ENCODE results near the gene KAT2B. TPM values are rescaled to one million over a fixed set of nuclear protein-coding genes. Genes with fewer than 3 reads are reported as not detected.
A peak's percentile ranks its signal among the peaks of the same experiment; 100 is the strongest.

The KAT2B gene
- total and polyA plus RNA-seq, 10 donors, result 13.6 to 64.3 (median 54.1) TPM

DNA sequence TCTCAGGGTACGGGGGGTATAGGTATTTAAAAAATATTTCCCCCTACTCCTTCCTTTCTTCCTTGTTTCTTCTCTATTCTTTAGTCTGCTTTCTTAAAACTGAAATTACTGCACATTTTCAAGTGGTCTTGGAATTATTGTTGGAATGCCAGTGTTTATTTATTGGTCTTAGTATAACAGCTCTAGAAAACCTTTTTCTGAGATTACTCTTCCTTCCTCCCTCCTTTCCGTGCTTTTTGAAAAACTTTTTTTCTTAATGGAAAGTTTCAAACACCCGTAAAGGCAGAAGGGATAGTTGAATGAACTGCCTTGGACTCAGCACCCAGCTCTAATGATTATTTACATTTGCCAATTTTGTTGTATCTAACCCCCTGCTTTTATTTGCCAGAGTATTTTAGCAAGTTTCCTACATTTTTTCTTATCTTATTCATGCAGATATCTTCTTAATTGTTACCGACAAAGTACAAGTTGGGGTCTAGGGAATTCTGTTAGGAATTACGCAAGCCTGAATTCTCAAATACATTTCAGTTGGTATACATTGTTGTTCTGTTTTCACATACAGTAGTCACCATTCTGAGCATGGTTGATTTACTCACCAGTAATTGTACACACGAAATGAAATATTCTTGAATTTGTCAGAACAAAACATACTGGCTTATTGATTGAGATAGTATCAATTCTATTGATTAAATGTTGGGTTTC is 36.2 kb downstream of the KAT2B start:
- no peak overlapping the region for H3K4me3 ChIP-seq
- H3K36me3 ChIP-seq, result peaks cover 0 to 73% (median 15%) of the 10 kb centered on the region in 6 donors
- no peaks in the 10 kb centered on the region for H3K9me3 ChIP-seq
- H3K27ac ChIP-seq, result no peak overlapping the region
- intact Hi-C loops (cut with DNase I; ENCODE audit: low total_unique reads), result no loop called here
- H3K27me3 ChIP-seq (replicated peaks in 1 of 7), result no peaks in the 10 kb centered on the region
- TF ChIP-seq POLR2AphosphoS5 (IDR thresholded peaks at IDR 0.05), result no peak
- no peak for TF ChIP-seq POLR2A (IDR thresholded peaks at IDR 0.05)
- TF ChIP-seq, protein P1, sequence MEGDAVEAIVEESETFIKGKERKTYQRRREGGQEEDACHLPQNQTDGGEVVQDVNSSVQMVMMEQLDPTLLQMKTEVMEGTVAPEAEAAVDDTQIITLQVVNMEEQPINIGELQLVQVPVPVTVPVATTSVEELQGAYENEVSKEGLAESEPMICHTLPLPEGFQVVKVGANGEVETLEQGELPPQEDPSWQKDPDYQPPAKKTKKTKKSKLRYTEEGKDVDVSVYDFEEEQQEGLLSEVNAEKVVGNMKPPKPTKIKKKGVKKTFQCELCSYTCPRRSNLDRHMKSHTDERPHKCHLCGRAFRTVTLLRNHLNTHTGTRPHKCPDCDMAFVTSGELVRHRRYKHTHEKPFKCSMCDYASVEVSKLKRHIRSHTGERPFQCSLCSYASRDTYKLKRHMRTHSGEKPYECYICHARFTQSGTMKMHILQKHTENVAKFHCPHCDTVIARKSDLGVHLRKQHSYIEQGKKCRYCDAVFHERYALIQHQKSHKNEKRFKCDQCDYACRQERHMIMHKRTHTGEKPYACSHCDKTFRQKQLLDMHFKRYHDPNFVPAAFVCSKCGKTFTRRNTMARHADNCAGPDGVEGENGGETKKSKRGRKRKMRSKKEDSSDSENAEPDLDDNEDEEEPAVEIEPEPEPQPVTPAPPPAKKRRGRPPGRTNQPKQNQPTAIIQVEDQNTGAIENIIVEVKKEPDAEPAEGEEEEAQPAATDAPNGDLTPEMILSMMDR (IDR thresholded peaks at IDR 0.05 in 8 of 11, conservative IDR thresholded peaks at IDR 0.05 in 3 of 11), result no peak
- WGBS, 5 donors, result 77 to 88% (median 80%) methylated on average over 6 of the region's 6 CpGs
- no peak for DNase-seq
- H3K4me1 ChIP-seq, result peaks cover 12 to 21% (median 15%) of the 10 kb centered on the region in 6 donors

DNA sequence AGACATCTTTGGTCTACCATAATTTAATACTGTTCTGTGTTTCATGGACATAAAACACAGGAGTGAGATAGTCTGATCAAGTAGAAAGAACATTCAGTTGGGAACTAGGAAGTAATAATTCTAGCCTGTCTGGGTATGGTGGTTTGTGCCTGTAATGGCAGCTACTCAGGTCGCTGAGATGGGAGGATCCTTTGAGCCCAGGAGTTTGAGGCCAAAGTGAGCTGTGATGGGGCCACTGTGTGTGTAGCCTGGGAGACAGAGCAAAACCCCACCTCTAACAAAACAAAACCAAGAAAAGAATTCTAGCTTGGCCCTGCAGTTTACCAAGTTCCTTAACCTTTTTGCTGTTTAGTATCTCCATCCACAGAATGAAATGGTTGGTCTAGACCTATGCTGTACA is 36.8 kb downstream of the KAT2B start:
- Histone ChIP-seq H3K4me1 (peaks cover 12 to 23% (median 17%) of the 10 kb centered on the region in 6 donors), H3K36me3 (peaks cover 0 to 67% (median 15%) of the 10 kb centered on the region in 6 donors), H3K4me3 (no peak overlapping the region), H3K9me3 (no peaks in the 10 kb centered on the region), H3K27ac (no peak overlapping the region), H3K27me3 (replicated peaks in 1 of 7) (no peaks in the 10 kb centered on the region)
- no peak for DNase-seq
- intact Hi-C loops (cut with DNase I; ENCODE audit: low total_unique reads), result no loop called here
- whole genome bisulfite sequencing, 5 donors, result 50 to 81% (median 70%) methylated on average over 1 of the region's 1 CpG
- TF ChIP-seq, protein P1 (IDR thresholded peaks at IDR 0.05 in 8 of 11, conservative IDR thresholded peaks at IDR 0.05 in 3 of 11), result no peak
- no peak for TF ChIP-seq POLR2AphosphoS5 (IDR thresholded peaks at IDR 0.05)
- no peak for TF ChIP-seq POLR2A (IDR thresholded peaks at IDR 0.05)

DNA sequence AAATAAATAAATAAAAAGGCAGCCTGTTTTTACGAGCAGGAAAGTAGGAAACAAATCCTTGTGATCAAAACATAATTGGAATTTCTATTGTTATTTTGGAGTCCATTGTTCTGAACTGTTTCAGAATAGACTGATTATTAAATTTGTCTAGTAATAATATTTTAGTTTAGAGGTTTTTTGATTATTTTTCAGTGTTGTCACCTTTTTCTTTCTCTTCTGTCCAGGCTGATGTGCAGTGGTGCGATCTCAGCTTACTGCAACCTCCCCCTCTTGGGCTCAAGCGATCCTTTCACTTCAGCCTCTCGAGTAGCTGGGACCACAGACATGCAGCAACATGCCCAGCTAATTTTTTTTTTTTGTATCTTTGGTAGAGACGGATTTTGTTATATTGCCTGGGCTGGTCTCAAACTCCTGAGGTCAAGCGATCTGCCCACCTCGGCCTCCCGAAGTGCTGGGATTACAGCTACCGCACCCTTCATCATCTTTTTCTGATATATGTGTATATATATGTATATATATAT is 38.0 kb downstream of the KAT2B start:
- 93 to 98% (median 96%) methylated on average over 9 of the region's 9 CpGs for WGBS, 5 donors

DNA sequence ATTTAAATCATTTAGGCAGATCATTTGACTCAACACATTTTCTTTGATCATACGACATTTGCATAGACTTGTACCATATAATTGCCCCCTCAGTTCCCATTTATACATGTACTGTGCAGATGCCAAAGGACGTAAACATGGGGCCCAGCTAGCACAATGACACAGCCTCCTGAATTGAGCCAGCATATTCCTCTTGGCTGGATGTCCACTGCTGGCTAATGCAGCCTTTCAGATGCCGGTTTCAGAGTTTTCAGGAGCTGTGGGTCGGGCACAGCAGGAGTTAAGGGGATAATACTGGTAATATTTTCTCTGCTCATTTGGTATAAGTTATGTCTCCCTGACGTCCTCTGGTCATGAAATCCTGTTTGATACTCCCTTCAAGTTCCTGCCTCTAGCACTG is 39.4 kb downstream of the KAT2B start:
- intact Hi-C loops (cut with DNase I; ENCODE audit: low total_unique reads), result no loop called here
- H3K4me3 ChIP-seq, result no peak overlapping the region
- TF ChIP-seq POLR2A (IDR thresholded peaks at IDR 0.05) (no peak), POLR2AphosphoS5 (IDR thresholded peaks at IDR 0.05) (no peak)
- TF ChIP-seq, protein P1 (IDR thresholded peaks at IDR 0.05 in 8 of 11, conservative IDR thresholded peaks at IDR 0.05 in 3 of 11), result no peak
- peaks cover 12 to 23% (median 17%) of the 10 kb centered on the region in 6 donors for H3K4me1 ChIP-seq
- WGBS, 5 donors, result 87 to 96% (median 92%) methylated on average over 5 of the region's 5 CpGs
- no peaks in the 10 kb centered on the region for H3K9me3 ChIP-seq
- H3K27me3 ChIP-seq (replicated peaks in 1 of 7), result no peaks in the 10 kb centered on the region
- H3K36me3 ChIP-seq, result peaks cover 0 to 41% (median under 1%) of the 10 kb centered on the region in 6 donors
- DNase-seq, result no peak
- H3K27ac ChIP-seq, result peak overlapping the region in 1 of 8 donors; percentile 68

More for the DNA sequence above, 38.0 kb downstream of the KAT2B start:
- TF ChIP-seq POLR2A (IDR thresholded peaks at IDR 0.05) (no peak), POLR2AphosphoS5 (IDR thresholded peaks at IDR 0.05) (no peak)
- TF ChIP-seq, protein P1 (IDR thresholded peaks at IDR 0.05 in 8 of 11, conservative IDR thresholded peaks at IDR 0.05 in 3 of 11), result no peak
- Histone ChIP-seq H3K36me3 (peaks cover 0 to 55% (median 9%) of the 10 kb centered on the region in 6 donors), H3K4me1 (peaks cover 12 to 23% (median 17%) of the 10 kb centered on the region in 6 donors), H3K27me3 (replicated peaks in 1 of 7) (no peaks in the 10 kb centered on the region), H3K27ac (no peak overlapping the region), H3K9me3 (no peaks in the 10 kb centered on the region), H3K4me3 (no peak overlapping the region)
- intact Hi-C loops (cut with DNase I; ENCODE audit: low total_unique reads), result no loop called here
- DNase-seq, result no peak
